ENCODE data around the gene KLF14. TPM values are rescaled to one million over a fixed set of nuclear protein-coding genes. Genes with fewer than 3 reads are reported as not detected.
A peak's percentile ranks its signal among the peaks of the same experiment; 100 is the strongest.

KLF14 gene
- total RNA-seq, 1 donor from 2014 or later: not detected

DNA sequence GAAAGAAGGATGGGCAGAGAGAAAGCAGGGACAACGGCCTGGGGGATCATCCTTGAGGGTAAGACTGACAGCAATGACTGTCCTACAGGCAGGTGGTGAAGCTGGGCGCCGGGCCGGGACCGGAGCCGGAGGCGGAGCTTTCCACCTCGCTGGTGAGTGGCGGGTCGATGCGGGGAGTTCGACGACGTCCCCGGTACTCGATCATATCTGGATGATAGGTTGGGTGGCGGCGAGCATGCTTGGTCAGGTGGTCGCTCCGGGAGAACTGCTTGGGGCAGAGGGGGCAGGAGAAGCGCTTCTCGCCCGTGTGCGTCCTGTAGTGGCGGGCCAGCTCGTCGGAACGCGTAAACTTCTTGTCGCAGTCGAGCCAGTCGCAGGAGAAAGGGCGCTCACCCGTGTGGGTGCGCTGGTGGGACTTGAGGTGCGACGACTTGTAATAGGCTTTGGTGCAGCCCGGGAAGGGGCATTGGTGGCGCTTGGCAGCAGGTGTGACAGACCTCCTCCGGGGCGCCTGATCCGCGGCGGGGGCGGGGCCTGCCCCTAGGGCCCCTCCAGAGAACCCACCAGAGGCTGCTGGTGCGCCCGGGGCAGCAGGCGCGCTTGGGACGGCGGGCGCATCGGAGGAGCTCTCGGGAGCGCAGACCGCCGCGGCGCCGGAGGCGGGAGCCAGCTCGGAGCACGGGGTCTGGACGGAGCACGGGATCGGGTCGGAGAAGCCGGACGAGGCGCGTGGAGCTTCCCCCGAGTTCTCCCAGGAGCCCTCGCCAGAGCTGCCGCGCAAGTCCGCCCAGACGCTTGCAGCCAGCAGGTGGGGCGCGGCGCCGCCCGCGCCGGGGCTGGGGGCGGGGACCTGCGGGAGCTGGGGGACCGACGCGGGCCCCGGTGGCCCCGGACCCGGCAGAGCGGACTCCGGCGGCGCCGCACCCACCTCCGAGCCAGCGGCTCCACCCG, 752 bp downstream of the KLF14 start:
- no peaks in the 10 kb centered on the region for H3K36me3 Mint-ChIP-seq (ENCODE audit: low read depth)
- peak overlapping the region; percentile 75 for H3K4me3 Mint-ChIP-seq
- peaks cover 7% of the 10 kb centered on the region for H3K4me1 Mint-ChIP-seq
- H3K9me3 Mint-ChIP-seq: no peaks in the 10 kb centered on the region
- ATAC-seq (ENCODE audit: low read depth): peak; percentile 86
- H3K27ac Mint-ChIP-seq: no peak overlapping the region
- CTCF ChIA-PET: interaction anchor here (0.7 to 2.5 kb wide), 4 partner anchors 8 to 662 kb away, joined by 3 to 38 read pairs (median 4); partner anchors contain the start of gene KLHDC10
- POLR2A ChIA-PET: interaction anchor here (1.1 kb wide), 1 partner anchor 25 kb away, joined by 8 read pairs; no protein-coding TSS in a partner anchor
- peak; percentile 43 for DNase-seq
- TF ChIP-seq, protein P1, sequence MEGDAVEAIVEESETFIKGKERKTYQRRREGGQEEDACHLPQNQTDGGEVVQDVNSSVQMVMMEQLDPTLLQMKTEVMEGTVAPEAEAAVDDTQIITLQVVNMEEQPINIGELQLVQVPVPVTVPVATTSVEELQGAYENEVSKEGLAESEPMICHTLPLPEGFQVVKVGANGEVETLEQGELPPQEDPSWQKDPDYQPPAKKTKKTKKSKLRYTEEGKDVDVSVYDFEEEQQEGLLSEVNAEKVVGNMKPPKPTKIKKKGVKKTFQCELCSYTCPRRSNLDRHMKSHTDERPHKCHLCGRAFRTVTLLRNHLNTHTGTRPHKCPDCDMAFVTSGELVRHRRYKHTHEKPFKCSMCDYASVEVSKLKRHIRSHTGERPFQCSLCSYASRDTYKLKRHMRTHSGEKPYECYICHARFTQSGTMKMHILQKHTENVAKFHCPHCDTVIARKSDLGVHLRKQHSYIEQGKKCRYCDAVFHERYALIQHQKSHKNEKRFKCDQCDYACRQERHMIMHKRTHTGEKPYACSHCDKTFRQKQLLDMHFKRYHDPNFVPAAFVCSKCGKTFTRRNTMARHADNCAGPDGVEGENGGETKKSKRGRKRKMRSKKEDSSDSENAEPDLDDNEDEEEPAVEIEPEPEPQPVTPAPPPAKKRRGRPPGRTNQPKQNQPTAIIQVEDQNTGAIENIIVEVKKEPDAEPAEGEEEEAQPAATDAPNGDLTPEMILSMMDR (IDR thresholded peaks at IDR 0.05): no peak
- intact Hi-C loops (cut with micrococcal nuclease): loop anchor here (1.0 to 10.0 kb wide), 2 partner anchors 25 to 948 kb away; no protein-coding TSS in a partner anchor
- peaks cover 65% of the 10 kb centered on the region for H3K27me3 Mint-ChIP-seq

- intact Hi-C loops (cut with micrococcal nuclease): no loop called here
- POLR2A ChIA-PET: no interaction called here
- CTCF ChIA-PET: no interaction called here
Measured at GRCh38 chr7:130723784-130724183, 10.2 kb downstream of the KLF14 start.

DNA sequence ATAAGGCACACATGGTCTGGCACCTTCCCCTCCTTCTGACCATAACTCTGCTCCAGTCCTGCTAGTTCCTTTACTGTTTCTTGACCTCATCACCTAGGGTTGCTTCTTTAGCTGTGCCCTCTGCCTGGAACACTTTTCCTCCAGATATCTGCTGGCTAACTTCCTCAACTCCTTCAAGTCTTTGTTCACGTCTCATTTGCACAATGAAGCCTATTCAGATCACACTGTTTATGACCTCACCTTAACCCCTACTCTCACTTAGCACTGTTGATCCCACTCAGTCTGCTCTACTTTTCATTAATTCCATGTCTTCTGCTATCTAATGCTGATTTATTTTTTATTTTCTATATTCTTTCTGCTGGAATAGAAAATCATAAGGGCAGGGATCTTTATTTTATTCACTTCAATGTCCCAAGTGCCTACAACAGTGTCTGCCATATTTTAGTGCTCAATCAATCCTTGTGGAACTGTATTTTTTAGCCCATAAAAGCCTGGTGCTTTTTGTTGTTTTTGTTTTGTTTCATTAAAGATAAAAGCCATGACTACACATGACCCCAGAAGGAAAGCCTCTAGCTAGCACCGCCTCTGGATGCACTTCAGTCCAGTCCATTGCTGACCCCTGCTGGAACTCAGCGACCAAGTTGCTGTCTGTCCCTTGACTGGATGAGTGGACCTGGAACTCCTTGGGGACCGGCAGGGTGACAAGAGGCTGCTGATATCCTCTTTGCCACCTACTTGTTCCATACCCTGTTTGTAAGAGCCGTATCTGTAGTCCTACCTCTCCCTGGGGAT, 12.3 kb downstream of the KLF14 start:
- Mint-ChIP-seq H3K27me3 (peaks cover 19% of the 10 kb centered on the region), H3K27ac (no peak overlapping the region), H3K36me3 (ENCODE audit: low read depth) (no peaks in the 10 kb centered on the region), H3K4me1 (no peaks in the 10 kb centered on the region), H3K9me3 (no peaks in the 10 kb centered on the region), H3K4me3 (no peak overlapping the region)
- CTCF ChIA-PET: no interaction called here
- TF ChIP-seq, protein P1 (IDR thresholded peaks at IDR 0.05): no peak
- DNase-seq: no peak
- ATAC-seq (ENCODE audit: low read depth): no peak
- intact Hi-C loops (cut with micrococcal nuclease): no loop called here
- POLR2A ChIA-PET: no interaction called here

More at GRCh38 chr7:130723784-130724183, 10.2 kb downstream of the KLF14 start:
- ATAC-seq (ENCODE audit: low read depth): no peak
- no peaks in the 10 kb centered on the region for H3K4me1 Mint-ChIP-seq
- H3K27ac Mint-ChIP-seq: no peak overlapping the region
- DNase-seq: no peak
- no peak overlapping the region for H3K4me3 Mint-ChIP-seq
- TF ChIP-seq, protein P1 (IDR thresholded peaks at IDR 0.05): no peak
- H3K9me3 Mint-ChIP-seq: no peaks in the 10 kb centered on the region
- H3K36me3 Mint-ChIP-seq (ENCODE audit: low read depth): no peaks in the 10 kb centered on the region
- H3K27me3 Mint-ChIP-seq: peaks cover 33% of the 10 kb centered on the region

DNA sequence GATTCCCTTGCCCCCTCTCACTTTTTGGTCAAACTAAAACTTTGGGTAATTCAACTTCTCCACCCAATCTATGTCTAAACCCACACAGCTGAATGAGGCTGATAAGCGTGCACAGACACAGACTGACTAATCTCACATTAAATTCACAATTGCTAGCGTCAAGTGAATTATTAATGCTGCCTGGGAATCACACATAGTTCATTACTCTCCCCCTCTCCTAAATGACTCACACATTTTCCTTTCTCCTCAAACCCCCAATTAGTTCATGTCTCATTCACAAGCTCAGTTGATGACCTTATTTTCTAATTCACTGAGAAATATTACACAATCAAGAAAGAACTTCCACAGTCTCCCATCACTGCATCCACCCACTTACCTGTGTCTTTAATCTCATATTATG, 14.5 kb downstream of the KLF14 start:
- POLR2A ChIA-PET: no interaction called here
- TF ChIP-seq, protein P1 (IDR thresholded peaks at IDR 0.05): no peak
- H3K9me3 Mint-ChIP-seq: no peaks in the 10 kb centered on the region
- CTCF ChIA-PET: no interaction called here
- H3K4me1 Mint-ChIP-seq: no peaks in the 10 kb centered on the region
- DNase-seq (no peak), ATAC-seq (ENCODE audit: low read depth) (no peak)
- no peak overlapping the region for H3K4me3 Mint-ChIP-seq
- peaks cover 12% of the 10 kb centered on the region for H3K27me3 Mint-ChIP-seq
- intact Hi-C loops (cut with micrococcal nuclease): no loop called here
- no peaks in the 10 kb centered on the region for H3K36me3 Mint-ChIP-seq (ENCODE audit: low read depth)
- no peak overlapping the region for H3K27ac Mint-ChIP-seq

- H3K27ac Mint-ChIP-seq: no peak overlapping the region
- H3K9me3 Mint-ChIP-seq: no peaks in the 10 kb centered on the region
- ChIA-PET POLR2A (no interaction called here), CTCF (interaction anchor here (0.6 kb wide), 1 partner anchor 46 kb away, joined by 3 read pairs; no protein-coding TSS in a partner anchor)
- intact Hi-C loops (cut with micrococcal nuclease): no loop called here
- H3K36me3 Mint-ChIP-seq (ENCODE audit: low read depth): no peaks in the 10 kb centered on the region
- no peaks in the 10 kb centered on the region for H3K4me1 Mint-ChIP-seq
- no peak for ATAC-seq (ENCODE audit: low read depth)
- H3K27me3 Mint-ChIP-seq: peaks cover 11% of the 10 kb centered on the region
- TF ChIP-seq, protein P1 (IDR thresholded peaks at IDR 0.05): no peak
- no peak for DNase-seq
- H3K4me3 Mint-ChIP-seq: no peak overlapping the region
Measured at GRCh38 chr7:130712416-130712815, 21.6 kb downstream of the KLF14 start.

Data from activated B cell treated with CpG ODN at 0.5 μM for 24 hours (primary cell).